Astrocyte (in vitro differentiated cells and primary cell): Measurements from ENCODE around the gene FAM83E. TPM values are rescaled to one million over a fixed set of nuclear protein-coding genes. Genes with fewer than 3 reads are reported as not detected.

Experiments used
- DNase-seq: peaks from one replicate; pipeline ENCODE4 v3.0.0-alpha.2; 2010; ENCODE audit warnings: low read depth
- FAIRE-seq: peaks from 2 replicates; lab custom pipeline; 2011; peaks lifted over from hg19 to GRCh38; lab: Jason Lieb, UNC
- H2AFZ ChIP-seq: 2 replicates; pipeline ENCODE4 v1.6.0; 2012; ENCODE audit warnings: low read depth, low read length, inconsistent platforms
- H3K27ac ChIP-seq: 2 replicates; pipeline ENCODE4 v1.5.1; 2011; ENCODE audit warnings: low read depth, low read length, inconsistent platforms
- H3K27me3 ChIP-seq: 2 replicates; pipeline ENCODE4 v1.6.0; 2011; ENCODE audit warnings: low read length, inconsistent platforms; ENCODE audit not compliant: insufficient read depth
- H3K36me3 ChIP-seq: 2 replicates; pipeline ENCODE4 v1.5.1; 2011; ENCODE audit warnings: low read length, inconsistent platforms; ENCODE audit not compliant: insufficient read depth
- H3K4me1 ChIP-seq: 2 replicates; pipeline ENCODE4 v1.5.1; 2011; ENCODE audit warnings: low read length, inconsistent platforms; ENCODE audit not compliant: insufficient read depth
- H3K4me2 ChIP-seq: 2 replicates; pipeline ENCODE4 v1.6.0; 2012; ENCODE audit warnings: low read length, inconsistent platforms
- H3K4me3 ChIP-seq: 2 replicates; pipeline ENCODE4 v1.5.1; 2011; ENCODE audit warnings: low read depth, mild to moderate bottlenecking, low read length, inconsistent platforms; ENCODE audit not compliant: insufficient read depth
- H3K79me2 ChIP-seq: 2 replicates; pipeline ENCODE4 v1.6.0; 2012; ENCODE audit warnings: mild to moderate bottlenecking, low read length, inconsistent platforms; ENCODE audit not compliant: insufficient read depth
- H3K9ac ChIP-seq: 2 replicates; pipeline ENCODE4 v1.6.0; 2012; ENCODE audit warnings: mild to moderate bottlenecking, low read length, inconsistent platforms
- H3K9me3 ChIP-seq: 2 replicates; pipeline ENCODE4 v1.5.1; 2012; ENCODE audit warnings: low read depth, mild to moderate bottlenecking, low read length, inconsistent platforms; ENCODE audit not compliant: insufficient read depth
- H4K20me1 ChIP-seq: 2 replicates; pipeline ENCODE4 v1.6.0; 2012; ENCODE audit warnings: low read length, inconsistent platforms; ENCODE audit not compliant: insufficient read depth
- H3K27ac Mint-ChIP-seq: one replicate; pipeline ENCODE4 v1.8.0; 2021; ENCODE audit warnings: mild to moderate bottlenecking, mixed read lengths; ENCODE audit not compliant: unreplicated experiment
- H3K27me3 Mint-ChIP-seq: one replicate; pipeline ENCODE4 v1.8.0; 2021; ENCODE audit warnings: low read depth, mixed read lengths; ENCODE audit not compliant: unreplicated experiment
- H3K36me3 Mint-ChIP-seq: one replicate; pipeline ENCODE4 v1.8.0; 2021; ENCODE audit warnings: low read depth, mixed read lengths; ENCODE audit not compliant: unreplicated experiment
- H3K4me1 Mint-ChIP-seq: one replicate; pipeline ENCODE4 v1.8.0; 2021; ENCODE audit warnings: low read depth, mixed read lengths; ENCODE audit not compliant: unreplicated experiment
- H3K4me3 Mint-ChIP-seq: one replicate; pipeline ENCODE4 v1.8.0; 2021; ENCODE audit warnings: mild to moderate bottlenecking, moderate library complexity, mixed read lengths; ENCODE audit not compliant: unreplicated experiment
- H3K9me3 Mint-ChIP-seq: one replicate; pipeline ENCODE4 v1.8.0; 2021; ENCODE audit warnings: mild to moderate bottlenecking, mixed read lengths; ENCODE audit not compliant: unreplicated experiment
- CTCF ChIP-seq: IDR thresholded peaks from 2 replicates; pipeline ENCODE4 v1.5.1; 2011; ENCODE audit warnings: low read depth, mild to moderate bottlenecking, inconsistent platforms, low read length, moderate library complexity; ENCODE audit not compliant: insufficient read depth
- EZH2 ChIP-seq: IDR thresholded peaks from 2 replicates; pipeline ENCODE4 v1.6.1; 2012; ENCODE audit warnings: mild to moderate bottlenecking, low read length, inconsistent platforms; ENCODE audit not compliant: insufficient read depth
- total RNA-seq: library from RNA; stranded (reverse); gene quantifications from 2 replicates; pipeline ENCODE4 v1.2.1, GENCODE V29; 2021

FAM83E gene
- total RNA-seq, 1 donor from 2014 or later: 1.7 TPM

GRCh38 chr19:48613024-48613851, 1.6 kb downstream of the FAM83E start:
- H3K4me3 Mint-ChIP-seq: peak overlapping the region; percentile 62
- Histone ChIP-seq H3K4me2 (no peak overlapping the region), H3K4me1 (peaks cover 31% of the 10 kb centered on the region), H3K9ac (no peak overlapping the region), H3K36me3 (peaks cover 21% of the 10 kb centered on the region), H4K20me1 (peaks cover 46% of the 10 kb centered on the region), H2AFZ (no peak overlapping the region), H3K27ac (no peak overlapping the region), H3K79me2 (peaks cover 30% of the 10 kb centered on the region), H3K4me3 (no peak overlapping the region), H3K27me3 (no peaks in the 10 kb centered on the region), H3K9me3 (no peaks in the 10 kb centered on the region)
- H3K27me3 Mint-ChIP-seq: no peaks in the 10 kb centered on the region
- TF ChIP-seq CTCF (no peak), EZH2 (no peak)
- H3K36me3 Mint-ChIP-seq: peaks cover 10% of the 10 kb centered on the region
- no peaks in the 10 kb centered on the region for H3K9me3 Mint-ChIP-seq
- H3K4me1 Mint-ChIP-seq: peaks cover 23% of the 10 kb centered on the region
- DNase-seq: no peak
- FAIRE-seq: no peak
- peak overlapping the region; percentile 44 for H3K27ac Mint-ChIP-seq

GRCh38 chr19:48611872-48612271, 3.0 kb downstream of the FAM83E start:
- Mint-ChIP-seq H3K27me3 (no peaks in the 10 kb centered on the region), H3K4me1 (peaks cover 16% of the 10 kb centered on the region), H3K36me3 (peaks cover 6% of the 10 kb centered on the region), H3K4me3 (no peak overlapping the region), H3K27ac (no peak overlapping the region), H3K9me3 (no peaks in the 10 kb centered on the region)
- no peak for TF ChIP-seq EZH2
- no peak for TF ChIP-seq CTCF
- DNase-seq (no peak), FAIRE-seq (no peak)
- H3K4me3 ChIP-seq: no peak overlapping the region
- no peak overlapping the region for H3K4me2 ChIP-seq
- peaks cover 16% of the 10 kb centered on the region for H3K79me2 ChIP-seq
- H4K20me1 ChIP-seq: peaks cover 32% of the 10 kb centered on the region
- peaks cover 19% of the 10 kb centered on the region for H3K36me3 ChIP-seq
- H3K9ac ChIP-seq: no peak overlapping the region
- peaks cover 19% of the 10 kb centered on the region for H3K4me1 ChIP-seq
- H3K27me3 ChIP-seq: no peaks in the 10 kb centered on the region
- no peaks in the 10 kb centered on the region for H3K9me3 ChIP-seq
- H2AFZ ChIP-seq: no peak overlapping the region
- H3K27ac ChIP-seq: no peak overlapping the region

- Mint-ChIP-seq H3K9me3 (no peaks in the 10 kb centered on the region), H3K36me3 (no peaks in the 10 kb centered on the region), H3K27me3 (no peaks in the 10 kb centered on the region), H3K27ac (no peak overlapping the region), H3K4me3 (no peak overlapping the region), H3K4me1 (peaks cover 7% of the 10 kb centered on the region)
- H3K9ac ChIP-seq: no peak overlapping the region
- H3K27me3 ChIP-seq: no peaks in the 10 kb centered on the region
- no peak overlapping the region for H2AFZ ChIP-seq
- H3K27ac ChIP-seq: no peak overlapping the region
- H3K9me3 ChIP-seq: no peaks in the 10 kb centered on the region
- H3K4me1 ChIP-seq: no peaks in the 10 kb centered on the region
- H4K20me1 ChIP-seq: peaks cover 10% of the 10 kb centered on the region
- H3K36me3 ChIP-seq: no peaks in the 10 kb centered on the region
- H3K4me2 ChIP-seq: no peak overlapping the region
- FAIRE-seq (no peak), DNase-seq (no peak)
- H3K4me3 ChIP-seq: no peak overlapping the region
- no peak for TF ChIP-seq EZH2
- TF ChIP-seq CTCF: no peak
- H3K79me2 ChIP-seq: no peaks in the 10 kb centered on the region
Measured at GRCh38 chr19:48609571-48610108, 5.2 kb downstream of the FAM83E start.
